Upper lobe of left lung (tissue), 6 donors: ENCODE data around the gene SZRD1. TPM values are rescaled to one million over a fixed set of nuclear protein-coding genes. Genes with fewer than 3 reads are reported as not detected.

ENCODE experiments used
- ATAC-seq, 2 donors: fragments of 200-7000 bp; cut with Tn5 transposase; one replicate each; pipeline ENCODE4 v1.9.1; 2022; ENCODE audit warnings: mild to moderate bottlenecking in 2 of 2, moderate library complexity in 2 of 2; ENCODE audit not compliant: low FRiP score in 2 of 2
- DNase-seq, 2 donors: peaks; one replicate each; pipeline ENCODE4 v3.0.0-alpha.2; 2019 to 2020
- H3K27ac ChIP-seq, 4 donors: fragments of 200-600 bp; sonication (generic); one replicate each; pipeline ENCODE4 v1.5.1; 2016 to 2019
- H3K27me3 ChIP-seq, 4 donors: fragments of 200-600 bp; sonication (generic); one replicate each; pipeline ENCODE4 v1.5.1; 2017 to 2019
- H3K36me3 ChIP-seq, 4 donors: fragments of 200-600 bp; sonication (generic); one replicate each; pipeline ENCODE4 v1.5.1; 2016 to 2019
- H3K4me1 ChIP-seq, 4 donors: fragments of 200-600 bp; sonication (generic); one replicate each; pipeline ENCODE4 v1.5.1; 2018 to 2019
- H3K4me3 ChIP-seq, 4 donors: fragments of 200-600 bp; sonication (generic); one replicate each; pipeline ENCODE4 v1.5.1; 2017 to 2019; ENCODE audit warnings: mild to moderate bottlenecking in 2 of 4, moderate library complexity in 1 of 4
- H3K9me3 ChIP-seq, 4 donors: fragments of 200-600 bp; sonication (generic); one replicate each; pipeline ENCODE4 v1.5.1; 2018 to 2019
- EP300 ChIP-seq, 4 donors: sonication (generic); formaldehyde crosslinking; IDR thresholded peaks; one replicate each; pipeline ENCODE4 v1.5.1; 2017; ENCODE audit warnings: antibody characterized with exemption in 4 of 4, control low read depth in 2 of 4
- POLR2A ChIP-seq, 4 donors: fragments of 450-650 bp; IDR thresholded peaks; one replicate each; pipeline ENCODE4 v1.5.1; 2016 to 2017; ENCODE audit warnings: antibody characterized with exemption in 4 of 4, mild to moderate bottlenecking in 2 of 4
- POLR2AphosphoS5 ChIP-seq, 2 donors: sonication (generic); formaldehyde crosslinking; IDR thresholded peaks; one replicate each; pipeline ENCODE4 v1.5.1; 2017; ENCODE audit warnings: antibody characterized with exemption in 2 of 2
- WGBS, 2 donors: methylation state at CpG; one replicate each; pipeline ENCODE4 v1.1.5; 2017 to 2018; 5-methylcytosine and 5-hydroxymethylcytosine counted together
- total RNA-seq, 6 donors: library from RNA; depleted of rRNA in 4 of 6; stranded (reverse); fragments of >200 nt in 4 of 6; gene quantifications; one replicate each; pipeline versions ENCODE4 v1.1.0 to v1.2.1, GENCODE V29; 2016 to 2021
- TF ChIP-seq, protein P1 (sequence below), 6 experiments: fragments of 450-650 bp in 4 of 6; fragments of 200-600 bp in 2 of 6; sonication (generic) in 2 of 6; IDR thresholded peaks; one replicate each; pipeline ENCODE4 v1.5.1; 2016 to 2019; ENCODE audit warnings: antibody characterized with exemption in 6 of 6
- donor health status: DM: no; HTN: no; CAD: no; lungs with moderate emphysema.
- donor health status: DM: no; HTN: yes; CAD: no; lungs with severe emphysema.

Gene SZRD1
- total RNA-seq, 6 donors from 2014 or later, result 30.4 to 136 (median 58.3) TPM

GRCh38 chr1:16418823-16419425 lies 51.9 kb downstream of the SZRD1 start:
- no peak for TF ChIP-seq EP300 (IDR thresholded peaks at IDR 0.05)
- TF ChIP-seq POLR2AphosphoS5 (IDR thresholded peaks at IDR 0.05), result no peak
- TF ChIP-seq, protein P1, sequence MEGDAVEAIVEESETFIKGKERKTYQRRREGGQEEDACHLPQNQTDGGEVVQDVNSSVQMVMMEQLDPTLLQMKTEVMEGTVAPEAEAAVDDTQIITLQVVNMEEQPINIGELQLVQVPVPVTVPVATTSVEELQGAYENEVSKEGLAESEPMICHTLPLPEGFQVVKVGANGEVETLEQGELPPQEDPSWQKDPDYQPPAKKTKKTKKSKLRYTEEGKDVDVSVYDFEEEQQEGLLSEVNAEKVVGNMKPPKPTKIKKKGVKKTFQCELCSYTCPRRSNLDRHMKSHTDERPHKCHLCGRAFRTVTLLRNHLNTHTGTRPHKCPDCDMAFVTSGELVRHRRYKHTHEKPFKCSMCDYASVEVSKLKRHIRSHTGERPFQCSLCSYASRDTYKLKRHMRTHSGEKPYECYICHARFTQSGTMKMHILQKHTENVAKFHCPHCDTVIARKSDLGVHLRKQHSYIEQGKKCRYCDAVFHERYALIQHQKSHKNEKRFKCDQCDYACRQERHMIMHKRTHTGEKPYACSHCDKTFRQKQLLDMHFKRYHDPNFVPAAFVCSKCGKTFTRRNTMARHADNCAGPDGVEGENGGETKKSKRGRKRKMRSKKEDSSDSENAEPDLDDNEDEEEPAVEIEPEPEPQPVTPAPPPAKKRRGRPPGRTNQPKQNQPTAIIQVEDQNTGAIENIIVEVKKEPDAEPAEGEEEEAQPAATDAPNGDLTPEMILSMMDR (IDR thresholded peaks at IDR 0.05), result no peak
- TF ChIP-seq POLR2A (IDR thresholded peaks at IDR 0.05), result no peak
- no peaks in the 10 kb centered on the region for H3K4me1 ChIP-seq
- no peaks in the 10 kb centered on the region for H3K27me3 ChIP-seq
- H3K27ac ChIP-seq, result no peak overlapping the region
- DNase-seq (no peak), ATAC-seq (no peak)
- no peaks in the 10 kb centered on the region for H3K9me3 ChIP-seq
- 87 to 90% methylated on average over 7 of the region's 7 CpGs for WGBS, 2 donors
- H3K4me3 ChIP-seq, result no peak overlapping the region
- H3K36me3 ChIP-seq, result no peaks in the 10 kb centered on the region

DNA sequence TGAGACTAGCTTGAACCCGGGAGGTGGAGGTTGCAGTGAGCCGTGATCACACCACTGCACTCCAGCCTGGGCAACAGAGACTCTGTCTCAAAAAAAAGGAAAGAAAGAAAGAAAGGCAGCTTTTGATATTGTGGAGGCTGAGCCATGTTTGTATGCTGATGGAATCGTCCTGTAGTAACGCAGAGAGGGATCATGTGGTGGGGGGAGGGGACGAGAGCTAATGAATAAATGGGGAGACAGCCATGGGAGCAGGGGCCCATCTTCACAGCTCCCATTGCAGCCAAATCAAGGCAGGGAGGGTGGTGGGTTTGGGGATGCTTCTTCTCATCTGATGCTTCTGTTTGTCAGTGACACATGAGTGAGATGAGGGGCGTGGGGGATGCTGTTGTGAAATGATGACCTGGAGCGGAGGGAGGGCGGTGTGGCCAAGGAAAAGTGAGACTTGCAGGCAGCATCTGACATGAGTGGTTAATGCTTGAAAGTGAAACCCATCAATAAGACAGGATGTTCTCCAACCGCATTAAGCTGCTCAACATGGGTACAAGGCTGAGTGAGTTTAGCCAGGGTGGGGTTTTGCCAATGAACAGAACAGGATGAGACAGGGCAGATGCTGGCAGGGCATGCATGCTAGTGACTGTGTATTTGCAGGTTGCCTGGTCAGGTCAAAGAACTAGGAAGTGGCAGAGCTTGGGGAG lies 53.5 kb downstream of the SZRD1 start:
- no peaks in the 10 kb centered on the region for H3K27me3 ChIP-seq
- no peaks in the 10 kb centered on the region for H3K9me3 ChIP-seq
- H3K4me1 ChIP-seq, result no peaks in the 10 kb centered on the region
- no peak overlapping the region for H3K4me3 ChIP-seq
- ATAC-seq (no peak), DNase-seq (no peak)
- no peaks in the 10 kb centered on the region for H3K36me3 ChIP-seq
- 51 to 67% methylated on average over 9 of the region's 9 CpGs for WGBS, 2 donors
- TF ChIP-seq, protein P1 (IDR thresholded peaks at IDR 0.05), result no peak
- no peak for TF ChIP-seq POLR2A (IDR thresholded peaks at IDR 0.05)
- TF ChIP-seq POLR2AphosphoS5 (IDR thresholded peaks at IDR 0.05), result no peak
- H3K27ac ChIP-seq, result no peak overlapping the region

GRCh38 chr1:16421201-16421600 lies 54.2 kb downstream of the SZRD1 start:
- Histone ChIP-seq H3K4me1 (no peaks in the 10 kb centered on the region), H3K27ac (no peak overlapping the region), H3K9me3 (no peaks in the 10 kb centered on the region), H3K4me3 (no peak overlapping the region), H3K36me3 (no peaks in the 10 kb centered on the region), H3K27me3 (no peaks in the 10 kb centered on the region)
- ATAC-seq (peak in 1 of 2 donors; percentile 16), DNase-seq (no peak)
- 75 to 86% methylated on average over 7 of the region's 7 CpGs for WGBS, 2 donors
- TF ChIP-seq EP300 (IDR thresholded peaks at IDR 0.05) (no peak), POLR2AphosphoS5 (IDR thresholded peaks at IDR 0.05) (no peak), POLR2A (IDR thresholded peaks at IDR 0.05) (no peak)
- TF ChIP-seq, protein P1 (IDR thresholded peaks at IDR 0.05), result no peak

- no peak for DNase-seq
- WGBS, 2 donors, result 97 to 98% methylated on average over 2 to 4 of the region's 7 CpGs
- H3K36me3 ChIP-seq, result no peaks in the 10 kb centered on the region
Observed at GRCh38 chr1:16422041-16422440, 55.0 kb downstream of the SZRD1 start.

More at GRCh38 chr1:16422041-16422440, 55.0 kb downstream of the SZRD1 start:
- no peak overlapping the region for H3K4me3 ChIP-seq
- H3K27me3 ChIP-seq, result no peaks in the 10 kb centered on the region
- no peak overlapping the region for H3K27ac ChIP-seq
- no peak for ATAC-seq
- no peaks in the 10 kb centered on the region for H3K9me3 ChIP-seq
- no peak for TF ChIP-seq POLR2AphosphoS5 (IDR thresholded peaks at IDR 0.05)
- no peak for TF ChIP-seq POLR2A (IDR thresholded peaks at IDR 0.05)
- TF ChIP-seq, protein P1 (IDR thresholded peaks at IDR 0.05), result no peak
- TF ChIP-seq EP300 (IDR thresholded peaks at IDR 0.05), result no peak
- no peaks in the 10 kb centered on the region for H3K4me1 ChIP-seq
